Breast epithelium (tissue), 3 donors: Measurements from ENCODE around the gene PGP.
"Not testable (repeated sequence)": the region's sequence is repeated elsewhere in the genome, so short reads cannot be mapped to it uniquely, and the experiment has no call there.

Experiments
- POLR2A ChIP-seq: fragments of 450-650 bp; IDR thresholded peaks from one replicate; pipeline ENCODE4 v1.6.1; 2016; ENCODE audit warnings: antibody characterized with exemption, mild to moderate bottlenecking, moderate library complexity
- TF ChIP-seq, protein P1 (sequence below), 3 donors: fragments of 450-650 bp; IDR thresholded peaks; one replicate each; pipeline ENCODE4 v1.5.1; 2016 to 2017; ENCODE audit warnings: antibody characterized with exemption in 3 of 3, mild to moderate bottlenecking in 3 of 3, moderate library complexity in 3 of 3

DNA sequence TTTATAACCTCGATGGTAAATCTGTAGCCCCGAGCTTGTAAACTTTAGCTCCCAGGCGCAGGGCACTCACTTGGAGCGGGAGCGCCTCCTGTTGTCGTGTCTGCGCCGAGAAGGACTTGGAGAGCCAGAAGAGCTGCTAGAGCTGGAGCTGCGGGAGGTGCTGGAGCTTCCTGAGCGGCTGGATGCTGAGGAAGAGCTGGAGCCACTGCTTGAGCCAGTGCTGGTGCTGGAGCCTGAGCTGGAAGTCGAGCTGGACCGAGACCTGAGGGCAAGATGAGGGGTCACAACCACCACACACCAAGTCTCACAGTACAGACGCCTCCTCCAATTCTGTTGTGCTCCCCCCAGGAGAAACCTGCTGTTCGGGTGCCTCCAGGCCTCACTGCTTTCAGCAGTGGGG lies 48.4 kb upstream of the PGP start:
- TF ChIP-seq, protein P1, sequence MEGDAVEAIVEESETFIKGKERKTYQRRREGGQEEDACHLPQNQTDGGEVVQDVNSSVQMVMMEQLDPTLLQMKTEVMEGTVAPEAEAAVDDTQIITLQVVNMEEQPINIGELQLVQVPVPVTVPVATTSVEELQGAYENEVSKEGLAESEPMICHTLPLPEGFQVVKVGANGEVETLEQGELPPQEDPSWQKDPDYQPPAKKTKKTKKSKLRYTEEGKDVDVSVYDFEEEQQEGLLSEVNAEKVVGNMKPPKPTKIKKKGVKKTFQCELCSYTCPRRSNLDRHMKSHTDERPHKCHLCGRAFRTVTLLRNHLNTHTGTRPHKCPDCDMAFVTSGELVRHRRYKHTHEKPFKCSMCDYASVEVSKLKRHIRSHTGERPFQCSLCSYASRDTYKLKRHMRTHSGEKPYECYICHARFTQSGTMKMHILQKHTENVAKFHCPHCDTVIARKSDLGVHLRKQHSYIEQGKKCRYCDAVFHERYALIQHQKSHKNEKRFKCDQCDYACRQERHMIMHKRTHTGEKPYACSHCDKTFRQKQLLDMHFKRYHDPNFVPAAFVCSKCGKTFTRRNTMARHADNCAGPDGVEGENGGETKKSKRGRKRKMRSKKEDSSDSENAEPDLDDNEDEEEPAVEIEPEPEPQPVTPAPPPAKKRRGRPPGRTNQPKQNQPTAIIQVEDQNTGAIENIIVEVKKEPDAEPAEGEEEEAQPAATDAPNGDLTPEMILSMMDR (IDR thresholded peaks at IDR 0.05) = not testable (repeated sequence)
- not testable (repeated sequence) for TF ChIP-seq POLR2A
